Tongue (tissue), 2 donors: ENCODE data around the gene CYP4F2. TPM values are rescaled to one million over a fixed set of nuclear protein-coding genes. Genes with fewer than 3 reads are reported as not detected.
A peak's percentile ranks its signal among the peaks of the same experiment; 100 is the strongest.
"Not testable (repeated sequence)": the region's sequence is repeated elsewhere in the genome, so short reads cannot be mapped to it uniquely, and the experiment has no call there.

Experiments used
- DNase-seq: peaks from one replicate; pipeline ENCODE4 v3.0.0-alpha.2; 2015
- total RNA-seq: library from RNA; depleted of rRNA; stranded (reverse); fragments of >200 nt; gene quantifications from one replicate; pipeline ENCODE4 v1.2.3, GENCODE V29; 2014

The CYP4F2 gene
- total RNA-seq, 1 donor from 2014 or later = not detected

GRCh38 chr19:15900032-15900431 is 2.2 kb upstream of the CYP4F2 start:
- DNase-seq = not testable (repeated sequence)

GRCh38 chr19:15899561-15899960 is 1.7 kb upstream of the CYP4F2 start:
- DNase-seq = not testable (repeated sequence)

- no peak for DNase-seq
Measured at GRCh38 chr19:15897026-15897737, 692 bp downstream of the CYP4F2 start.

- DNase-seq = no peak
Measured at GRCh38 chr19:15895876-15896430, 1.9 kb downstream of the CYP4F2 start.

- DNase-seq = no peak
Measured at GRCh38 chr19:15894359-15894758, 3.5 kb downstream of the CYP4F2 start.

DNA sequence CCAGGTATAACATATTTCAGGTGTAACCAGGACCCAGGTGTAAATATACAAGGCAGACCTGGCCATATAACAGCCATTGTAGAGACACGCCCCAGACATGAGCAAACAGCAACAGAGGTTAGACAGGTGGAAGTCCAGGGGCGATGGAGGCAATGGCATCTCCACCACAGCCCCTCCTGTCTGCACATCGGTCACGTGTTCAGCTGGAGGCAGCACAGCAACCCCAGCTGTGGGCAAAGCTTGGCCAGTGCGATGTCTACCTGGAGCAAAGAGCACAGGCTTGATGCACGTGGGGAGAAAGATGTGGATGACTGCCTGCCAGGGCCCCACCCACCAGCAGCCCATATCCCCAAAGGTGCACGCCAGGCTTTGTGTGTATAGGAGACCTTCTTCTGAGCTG is 4.4 kb downstream of the CYP4F2 start:
- no peak for DNase-seq

GRCh38 chr19:15892012-15892411 is 5.9 kb downstream of the CYP4F2 start:
- DNase-seq = no peak

- DNase-seq = no peak
Measured at GRCh38 chr19:15891434-15891833, 6.4 kb downstream of the CYP4F2 start.

- not testable (repeated sequence) for DNase-seq
Measured at GRCh38 chr19:15889339-15889738, 8.5 kb downstream of the CYP4F2 start.

- no peak for DNase-seq
Measured at GRCh38 chr19:15885919-15886318, 12.0 kb downstream of the CYP4F2 start.

DNA sequence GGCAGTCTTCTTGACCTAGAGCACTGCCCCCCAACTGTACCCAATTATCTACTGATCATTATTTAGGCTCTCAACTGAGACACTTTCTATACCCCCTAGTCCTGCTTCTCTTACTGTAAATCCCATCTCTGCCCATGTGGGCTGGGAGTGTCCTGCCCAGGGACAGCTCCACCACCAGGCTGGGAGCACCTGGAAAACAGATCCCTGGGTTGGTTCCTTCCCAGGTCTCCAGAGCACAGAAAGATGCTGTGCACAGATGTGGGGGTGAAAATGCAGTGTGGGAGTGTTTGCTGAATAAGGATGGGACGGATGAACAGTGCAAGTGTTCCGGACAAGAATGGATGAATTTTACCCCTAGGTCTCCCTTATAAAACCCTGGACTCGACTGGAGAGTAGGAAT is 12.7 kb downstream of the CYP4F2 start:
- no peak for DNase-seq

GRCh38 chr19:15883329-15883728 is 14.5 kb downstream of the CYP4F2 start:
- not testable (repeated sequence) for DNase-seq

DNA sequence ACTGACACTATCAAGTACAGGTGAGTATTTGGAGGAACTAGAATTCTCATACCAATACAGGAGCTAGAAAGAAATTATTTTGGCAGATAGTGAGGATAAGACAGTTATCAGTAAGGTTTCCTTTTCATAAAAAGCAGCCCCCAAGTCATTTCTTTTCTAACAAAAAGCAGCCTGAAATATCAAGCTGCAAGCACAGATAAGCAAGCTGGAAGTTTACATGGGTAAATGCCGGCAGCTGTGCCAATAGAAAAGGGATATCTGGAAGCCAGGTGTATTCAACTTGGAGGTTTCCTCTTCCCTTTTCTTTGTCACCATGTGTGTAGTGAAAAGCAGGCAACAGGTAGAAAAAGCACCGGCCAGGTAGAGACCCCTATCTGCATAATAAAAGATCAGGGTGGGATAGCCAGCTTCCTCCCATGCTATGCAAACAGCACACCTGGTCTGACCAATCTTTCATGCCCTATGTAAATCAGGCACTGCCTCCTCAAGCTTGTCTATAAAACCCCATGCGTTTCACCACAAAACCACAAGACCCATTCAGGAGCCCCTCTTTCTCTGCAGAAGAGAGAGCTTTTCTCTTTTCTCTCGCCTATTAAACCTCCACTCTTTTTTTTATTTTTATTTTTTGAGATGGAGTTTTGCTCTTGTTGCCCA is 22.9 kb downstream of the CYP4F2 start:
- no peak for DNase-seq

GRCh38 chr19:15873771-15874170 is 24.1 kb downstream of the CYP4F2 start:
- DNase-seq = not testable (repeated sequence)

DNA sequence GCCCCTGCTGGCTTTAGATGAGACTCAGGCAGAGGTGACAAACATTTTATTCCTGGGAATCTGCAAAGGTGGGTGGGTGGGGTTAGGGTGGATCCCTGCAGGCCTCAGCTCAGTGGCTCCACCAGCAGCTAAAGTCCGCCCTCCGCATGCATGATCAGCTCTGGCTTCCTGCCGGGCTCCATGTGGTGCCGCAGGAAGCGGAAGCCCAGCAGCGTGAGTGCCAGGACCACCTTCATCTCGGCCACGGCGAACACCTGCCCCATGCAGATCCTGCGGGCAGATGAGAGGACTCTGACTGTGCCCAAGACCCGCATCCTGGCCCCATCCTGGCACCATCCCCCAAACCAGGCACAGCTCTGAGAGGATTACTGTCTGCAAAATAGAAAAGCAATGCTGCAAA is 26.3 kb downstream of the CYP4F2 start:
- DNase-seq = no peak

DNA sequence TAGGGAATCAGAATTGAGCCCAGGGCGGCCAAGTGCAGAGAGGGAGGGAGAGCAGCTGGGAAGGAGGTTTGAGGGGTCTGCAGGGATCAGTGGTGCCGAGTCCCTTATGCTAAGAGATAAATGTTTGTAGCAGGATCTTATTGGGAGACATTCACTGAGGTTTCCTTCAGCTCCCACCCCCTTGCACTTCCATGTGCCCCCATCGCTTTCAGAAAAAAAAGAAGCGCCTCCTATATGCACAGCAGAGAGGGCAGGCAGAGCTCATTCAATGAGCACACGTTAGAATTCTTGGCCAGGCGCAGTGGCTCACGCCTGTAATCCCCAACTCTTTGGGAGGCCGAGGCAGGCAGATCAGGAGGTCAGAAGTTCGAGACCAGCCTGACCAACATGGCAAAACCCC is 28.0 kb downstream of the CYP4F2 start:
- DNase-seq = no peak

- DNase-seq = peak; percentile 63
Measured at GRCh38 chr19:15869109-15869555, 28.7 kb downstream of the CYP4F2 start.

DNA sequence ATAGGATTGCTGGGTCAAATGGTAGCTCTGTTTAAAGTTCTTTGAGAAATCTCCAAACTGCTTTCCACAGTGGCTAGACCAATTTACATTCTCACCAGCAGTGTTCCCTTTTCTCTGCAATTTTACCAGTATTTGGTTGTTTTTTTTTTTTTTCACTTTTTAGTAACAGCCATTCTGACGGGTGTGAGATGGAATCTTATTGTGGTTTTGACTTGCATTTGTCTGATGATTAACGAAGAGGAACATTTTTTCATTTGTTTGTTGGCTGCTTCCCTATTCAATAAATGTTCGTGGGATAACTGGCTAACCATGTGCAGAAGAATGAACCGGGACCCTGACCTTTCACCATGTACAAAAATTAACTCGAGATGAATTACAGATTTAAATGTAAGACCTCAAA is 31.2 kb downstream of the CYP4F2 start:
- DNase-seq = no peak

GRCh38 chr19:15864824-15865223 is 33.0 kb downstream of the CYP4F2 start:
- DNase-seq = no peak

DNA sequence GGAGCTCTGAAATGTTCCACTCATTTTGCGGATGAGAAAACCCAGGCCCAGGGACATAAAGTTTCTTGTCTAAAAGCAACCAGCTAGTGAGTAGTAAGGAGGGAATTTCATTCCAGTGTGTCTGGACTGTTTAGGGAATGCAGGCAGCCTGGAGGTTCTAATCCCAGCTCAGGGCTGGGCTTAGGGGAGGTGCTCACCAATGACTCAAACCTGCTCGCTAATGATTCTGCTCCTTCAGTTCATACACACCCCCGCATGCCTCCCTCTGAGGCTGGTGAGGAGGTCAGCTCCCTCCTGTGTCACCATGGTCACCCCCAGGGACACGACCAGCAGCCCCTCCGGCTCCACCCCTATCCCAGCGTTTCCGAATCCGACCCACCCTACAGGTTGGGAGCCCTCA is 34.6 kb downstream of the CYP4F2 start:
- no peak for DNase-seq

- DNase-seq = no peak
Measured at GRCh38 chr19:15862444-15862843, 35.4 kb downstream of the CYP4F2 start.

DNA sequence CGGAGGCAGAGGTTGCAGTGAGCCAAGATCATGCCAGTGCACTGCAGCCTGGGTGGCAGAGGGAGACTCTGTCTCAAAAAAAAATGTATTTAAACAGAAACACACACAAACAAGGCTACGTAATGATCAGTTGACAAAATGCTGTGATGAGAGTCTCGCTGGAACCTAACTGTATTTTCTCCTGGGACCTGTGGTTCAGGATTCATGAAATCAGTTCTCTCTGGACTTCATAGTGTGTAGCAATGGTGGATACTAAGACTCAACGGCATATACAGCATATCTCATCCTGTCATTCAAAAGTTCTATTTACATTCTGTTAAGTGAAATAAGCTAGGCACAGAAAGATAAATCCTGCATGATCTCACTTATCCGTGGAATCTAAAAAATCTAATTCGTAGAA is 37.4 kb downstream of the CYP4F2 start:
- no peak for DNase-seq

- no peak for DNase-seq
Measured at GRCh38 chr19:15859187-15859586, 38.7 kb downstream of the CYP4F2 start.

GRCh38 chr19:15850385-15850784 is 47.5 kb downstream of the CYP4F2 start:
- DNase-seq = no peak
